Retinal pigment epithelial cell (primary cell): ENCODE measurements around the gene ENPP7.
A peak's percentile ranks its signal among the peaks of the same experiment; 100 is the strongest.

ENCODE experiments used
- DNase-seq: peaks from one replicate; pipeline ENCODE4 v3.0.0-alpha.2; 2010; ENCODE audit warnings: low read depth
- H3K4me3 ChIP-seq: 2 replicates; pipeline ENCODE4 v1.5.1; 2011; ENCODE audit warnings: mild to moderate bottlenecking, low read length, control low read depth, moderate library complexity
- TF ChIP-seq, protein P1 (sequence below): conservative IDR thresholded peaks from 2 replicates; pipeline ENCODE4 v1.5.1; 2011; ENCODE audit warnings: low read depth, low read length, control low read depth, inconsistent platforms

Gene ENPP7

DNA sequence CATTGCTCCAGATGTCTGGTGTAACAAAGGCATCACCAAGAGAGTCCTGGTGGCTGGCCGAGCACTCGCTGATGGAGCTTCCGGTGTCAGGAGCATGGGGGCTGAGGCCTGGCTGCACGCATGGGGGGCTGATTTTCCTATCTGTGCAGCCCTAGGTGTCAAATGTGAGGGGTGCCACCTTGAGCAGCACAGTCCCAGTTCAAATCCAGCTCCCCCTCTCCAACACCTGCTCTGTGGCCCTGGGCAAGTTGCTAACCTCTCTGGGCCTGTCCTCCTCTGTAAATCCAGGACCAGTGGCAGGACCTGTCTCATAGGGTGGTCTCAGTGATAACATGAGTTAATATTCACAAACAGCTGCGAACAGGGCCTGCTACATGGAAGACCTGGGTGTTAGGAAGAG, 12.9 kb downstream of the ENPP7 start:
- no peak overlapping the region for H3K4me3 ChIP-seq
- DNase-seq = no peak
- TF ChIP-seq, protein P1, sequence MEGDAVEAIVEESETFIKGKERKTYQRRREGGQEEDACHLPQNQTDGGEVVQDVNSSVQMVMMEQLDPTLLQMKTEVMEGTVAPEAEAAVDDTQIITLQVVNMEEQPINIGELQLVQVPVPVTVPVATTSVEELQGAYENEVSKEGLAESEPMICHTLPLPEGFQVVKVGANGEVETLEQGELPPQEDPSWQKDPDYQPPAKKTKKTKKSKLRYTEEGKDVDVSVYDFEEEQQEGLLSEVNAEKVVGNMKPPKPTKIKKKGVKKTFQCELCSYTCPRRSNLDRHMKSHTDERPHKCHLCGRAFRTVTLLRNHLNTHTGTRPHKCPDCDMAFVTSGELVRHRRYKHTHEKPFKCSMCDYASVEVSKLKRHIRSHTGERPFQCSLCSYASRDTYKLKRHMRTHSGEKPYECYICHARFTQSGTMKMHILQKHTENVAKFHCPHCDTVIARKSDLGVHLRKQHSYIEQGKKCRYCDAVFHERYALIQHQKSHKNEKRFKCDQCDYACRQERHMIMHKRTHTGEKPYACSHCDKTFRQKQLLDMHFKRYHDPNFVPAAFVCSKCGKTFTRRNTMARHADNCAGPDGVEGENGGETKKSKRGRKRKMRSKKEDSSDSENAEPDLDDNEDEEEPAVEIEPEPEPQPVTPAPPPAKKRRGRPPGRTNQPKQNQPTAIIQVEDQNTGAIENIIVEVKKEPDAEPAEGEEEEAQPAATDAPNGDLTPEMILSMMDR = no peak

DNA sequence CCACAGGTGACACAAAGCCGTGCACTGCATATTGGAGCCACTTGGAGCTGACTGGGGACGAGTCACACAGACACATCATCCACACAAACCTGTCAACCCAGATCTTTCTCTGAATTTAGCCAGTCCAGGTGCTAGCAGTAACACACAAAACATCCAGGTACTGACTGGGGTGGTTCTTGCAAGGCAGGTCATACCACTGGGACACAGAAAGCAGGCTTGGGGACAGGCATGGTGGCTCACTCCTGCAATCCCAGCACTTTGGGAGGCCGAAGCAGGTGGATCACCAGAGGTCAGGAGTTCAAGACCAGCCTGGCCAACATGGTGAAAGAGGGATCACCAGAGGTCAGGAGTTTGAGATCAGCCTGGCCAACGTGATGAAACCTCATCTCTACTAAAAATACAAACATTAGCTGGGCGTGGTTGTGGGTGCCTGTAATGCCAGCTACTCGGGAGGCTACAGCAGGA, 14.9 kb downstream of the ENPP7 start:
- DNase-seq = no peak
- TF ChIP-seq, protein P1 = no peak
- H3K4me3 ChIP-seq = no peak overlapping the region

DNA sequence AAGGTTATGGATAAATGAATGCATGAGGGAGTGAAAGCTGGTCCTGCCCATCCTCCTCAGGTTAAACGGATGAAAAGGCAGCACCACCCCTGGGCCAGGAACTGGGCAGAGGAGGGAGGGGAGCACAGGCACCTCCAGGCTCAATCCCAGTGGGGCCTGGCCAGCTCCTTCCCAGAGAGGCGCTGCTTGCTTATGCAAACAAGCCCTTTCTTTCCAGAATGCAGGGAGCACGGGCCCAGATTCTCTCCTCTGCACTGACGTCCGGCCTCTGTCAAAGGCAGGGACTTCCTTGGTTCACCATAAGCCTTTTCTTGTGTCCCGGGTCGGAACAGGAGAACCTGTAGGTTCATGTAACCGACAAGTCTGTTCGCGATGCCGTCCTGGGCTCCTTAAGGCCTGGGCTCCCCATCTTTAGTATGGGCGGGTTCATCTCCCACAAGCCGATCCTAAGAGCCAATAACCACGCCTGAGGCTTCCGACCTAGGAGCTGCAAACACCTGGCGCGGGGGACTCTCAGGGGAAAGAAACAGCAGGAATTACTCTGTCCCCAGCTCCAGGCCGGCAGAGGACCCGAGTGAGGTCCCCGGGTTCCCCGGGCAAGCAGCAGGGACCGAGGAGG, 16.3 kb downstream of the ENPP7 start:
- TF ChIP-seq, protein P1 = no peak
- H3K4me3 ChIP-seq = no peak overlapping the region
- no peak for DNase-seq

DNA sequence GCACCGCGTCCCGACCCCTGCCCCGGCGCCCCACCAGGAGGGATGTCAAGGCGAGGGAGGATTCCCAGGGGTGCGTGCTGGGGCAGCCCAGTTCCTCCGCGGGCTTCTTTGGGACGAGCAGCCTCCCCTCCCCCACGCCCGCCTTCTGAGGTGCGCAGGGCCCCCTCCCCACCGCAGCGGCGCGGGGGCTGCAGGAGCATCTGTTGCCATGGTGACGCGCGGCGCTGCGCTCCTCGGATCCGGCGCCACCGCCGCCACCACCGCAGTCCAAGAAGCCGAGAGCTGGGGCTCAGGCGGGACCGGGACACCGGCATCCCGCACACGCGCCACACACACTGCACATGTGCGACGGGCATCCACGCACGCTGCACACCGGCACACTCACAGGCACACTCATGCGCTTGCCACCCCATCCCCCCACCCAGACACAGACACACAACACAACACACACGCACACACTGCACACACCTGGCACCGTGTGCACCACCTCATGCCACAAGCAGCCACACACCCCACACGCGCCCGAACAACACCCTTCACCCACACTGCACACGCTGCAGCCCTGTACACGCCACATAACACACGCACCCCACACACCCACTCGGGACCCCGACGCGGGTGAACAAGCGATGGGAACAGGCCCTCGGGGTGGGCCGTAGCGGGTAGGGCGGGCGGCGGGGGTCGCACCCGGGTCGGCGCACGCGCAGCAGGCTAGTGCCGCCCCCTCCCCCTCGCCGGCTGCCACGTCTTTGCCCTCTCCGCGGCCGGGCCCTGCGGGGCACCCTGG, 17.0 kb downstream of the ENPP7 start:
- TF ChIP-seq, protein P1 = no peak
- H3K4me3 ChIP-seq = no peak overlapping the region
- DNase-seq = no peak

DNA sequence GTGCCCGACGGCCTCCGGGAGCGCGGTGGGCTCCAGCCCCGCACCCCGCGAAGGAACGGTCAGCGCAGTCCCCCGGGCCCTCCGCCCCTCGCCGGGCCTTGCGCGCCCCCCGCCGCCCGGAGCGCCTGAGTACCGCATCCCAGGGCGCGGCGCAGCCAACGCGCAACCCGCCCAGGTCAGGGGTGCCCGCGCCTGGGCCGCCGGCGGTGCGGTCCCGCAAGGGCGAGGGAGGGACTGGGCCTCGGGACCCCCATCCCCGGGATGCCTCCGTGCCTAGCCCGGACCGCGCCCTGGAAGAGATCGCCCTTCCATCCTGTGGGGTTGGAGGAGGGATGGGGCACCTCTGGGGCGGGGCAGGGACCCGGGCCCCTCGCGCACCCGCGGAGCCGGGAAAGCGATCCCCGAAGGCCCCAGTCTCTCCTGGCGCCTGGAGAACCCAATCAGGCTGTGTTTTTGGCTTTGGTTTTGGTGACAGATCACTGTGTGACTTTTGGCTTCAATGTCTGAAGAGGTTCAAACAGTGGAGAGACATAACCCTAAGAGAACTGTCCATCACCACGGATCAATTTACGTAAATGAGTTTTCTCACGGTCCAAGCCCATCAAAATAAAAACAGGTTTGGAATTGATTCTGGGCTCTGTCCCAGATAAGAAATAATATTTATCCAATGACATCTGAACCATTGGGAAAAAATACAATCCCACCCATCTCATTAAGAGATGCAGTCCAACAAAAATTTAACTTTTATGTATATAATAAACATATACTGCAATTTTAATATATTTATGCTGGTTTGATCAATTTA, 17.8 kb downstream of the ENPP7 start:
- TF ChIP-seq, protein P1 = no peak

DNA sequence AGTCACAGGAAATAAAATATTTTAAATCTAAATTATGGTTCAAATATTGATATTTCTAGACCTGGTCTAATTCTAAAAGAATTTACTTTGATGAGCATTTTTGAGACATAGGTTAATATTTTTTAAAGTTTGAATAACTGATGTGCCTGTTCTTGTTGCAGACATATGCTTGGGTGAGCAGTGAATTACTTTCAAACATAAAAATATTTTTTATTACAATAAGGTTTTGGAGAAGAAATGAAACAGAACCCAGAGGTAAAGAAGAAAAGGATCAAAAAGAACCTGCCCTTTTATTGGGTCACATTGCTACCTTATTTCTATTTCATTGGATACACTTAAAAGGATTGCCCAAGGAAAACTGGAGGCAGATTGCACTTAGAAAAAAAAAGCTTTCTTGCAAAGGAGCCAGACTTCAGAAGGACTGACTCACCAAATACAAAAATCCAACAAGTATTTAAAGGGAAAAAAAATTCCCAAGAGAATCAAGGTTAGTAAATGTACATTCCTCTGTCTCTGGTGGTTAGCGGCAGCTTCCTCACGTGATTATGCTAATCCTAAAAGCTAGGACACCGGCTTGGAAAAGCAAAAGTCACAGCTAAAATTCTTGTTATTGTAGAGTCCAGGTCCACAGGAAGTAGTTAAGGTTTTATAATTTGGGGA, 18.5 kb downstream of the ENPP7 start:
- no peak overlapping the region for H3K4me3 ChIP-seq
- TF ChIP-seq, protein P1 = no peak
- peak; percentile 58 for DNase-seq

More for the DNA sequence above, 17.8 kb downstream of the ENPP7 start:
- no peak for DNase-seq
- no peak overlapping the region for H3K4me3 ChIP-seq
